IMR-90 (cell line): Measurements from ENCODE around the gene NAB1. TPM values are rescaled to one million over a fixed set of nuclear protein-coding genes. Genes with fewer than 3 reads are reported as not detected.

Experiments
- ATAC-seq: fragments of 200-7000 bp; cut with Tn5 transposase; 2 replicates; pipeline ENCODE4 v1.9.1; 2020; ENCODE audit warnings: low read depth, mild to moderate bottlenecking, moderate library complexity
- BruUV-seq: library from RNA; stranded (reverse); fragments of 400-500 nt; replicated peaks from 2 replicates; lab custom pipeline; 2021; lab: Mats Ljungman, UMichigan
- CTCF ChIA-PET: fragments of 300-600 bp; formaldehyde crosslinking; extraction: SDS; loops from one replicate; lab custom pipeline; 2021; ENCODE audit warnings: antibody characterized with exemption; lab: Yijun Ruan, JAX
- POLR2A ChIA-PET: fragments of 300-600 bp; sonication (Branson Sonifier 250); formaldehyde crosslinking; loops from one replicate; lab custom pipeline; 2022; ENCODE audit warnings: antibody characterized with exemption; ENCODE audit not compliant: unreplicated experiment; lab: Charles Lee
- DNase-seq: peaks from one replicate; pipeline ENCODE4 v3.0.0; 2013
- H2AFZ ChIP-seq: replicated peaks from 2 replicates; pipeline ENCODE3; 2013; ENCODE audit warnings: low read length, mild to moderate bottlenecking; ENCODE audit not compliant: poor library complexity
- H2AK5ac ChIP-seq: 2 replicates; pipeline ENCODE4 v1.6.1; 2013; ENCODE audit warnings: low read depth, low read length, inconsistent platforms
- H2AK9ac ChIP-seq: replicated peaks from 2 replicates; pipeline ENCODE3; 2013; ENCODE audit warnings: mild to moderate bottlenecking, low read depth, low read length, moderate library complexity; ENCODE audit not compliant: poor library complexity
- H2BK120ac ChIP-seq: 2 replicates; pipeline ENCODE4 v1.6.1; 2013; ENCODE audit warnings: low read depth, low read length, inconsistent platforms
- H2BK15ac ChIP-seq: 3 replicates; pipeline ENCODE4 v1.6.1; 2013; ENCODE audit warnings: low read depth, low read length, inconsistent platforms
- H2BK20ac ChIP-seq: 2 replicates; pipeline ENCODE4 v1.6.1; 2013; ENCODE audit warnings: low read depth, mild to moderate bottlenecking, inconsistent platforms, low read length, moderate library complexity
- H2BK5ac ChIP-seq: 2 replicates; pipeline ENCODE4 v1.6.1; 2013; ENCODE audit warnings: mild to moderate bottlenecking, low read depth, low read length, inconsistent platforms; ENCODE audit not compliant: poor library complexity, severe bottlenecking
- H3K14ac ChIP-seq: replicated peaks from 2 replicates; pipeline ENCODE4 v1.6.1; 2013; ENCODE audit warnings: low read depth, low read length, inconsistent platforms
- H3K18ac ChIP-seq: 2 replicates; pipeline ENCODE4 v1.6.1; 2013; ENCODE audit warnings: low read depth, low read length, control low read depth
- H3K23ac ChIP-seq: 2 replicates; pipeline ENCODE4 v1.6.1; 2013; ENCODE audit warnings: low read depth, low read length, inconsistent platforms
- H3K27ac ChIP-seq: 2 replicates; pipeline ENCODE4 v1.5.1; 2013; ENCODE audit warnings: mild to moderate bottlenecking, control low read depth, low read length; ENCODE audit not compliant: insufficient read depth
- H3K27me3 ChIP-seq: 2 replicates; pipeline ENCODE4 v1.6.1; 2013; ENCODE audit warnings: low read length; ENCODE audit not compliant: control insufficient read depth, insufficient read depth
- H3K36me3 ChIP-seq: 2 replicates; pipeline ENCODE4 v1.6.1; 2013; ENCODE audit warnings: low read length, mixed read lengths; ENCODE audit not compliant: control insufficient read depth, insufficient read depth
- H3K4ac ChIP-seq: 2 replicates; pipeline ENCODE4 v1.6.1; 2013; ENCODE audit warnings: low read depth, low read length, inconsistent platforms
- H3K4me1 ChIP-seq: 2 replicates; pipeline ENCODE4 v1.6.1; 2013; ENCODE audit warnings: low read length, mixed read lengths; ENCODE audit not compliant: control insufficient read depth, insufficient read depth
- H3K4me2 ChIP-seq: 2 replicates; pipeline ENCODE4 v1.6.1; 2013; ENCODE audit warnings: low read depth, mild to moderate bottlenecking, control low read depth, low read length, moderate library complexity
- H3K4me3 ChIP-seq: 2 replicates; pipeline ENCODE4 v1.5.1; 2013; ENCODE audit warnings: low read depth, mild to moderate bottlenecking, control low read depth, low read length, moderate library complexity; ENCODE audit not compliant: insufficient read depth
- H3K56ac ChIP-seq: 2 replicates; pipeline ENCODE4 v1.6.1; 2013; ENCODE audit warnings: low read length, inconsistent platforms; ENCODE audit not compliant: insufficient read depth; ENCODE audit errors: extremely low read depth
- H3K79me1 ChIP-seq, 2 experiments: 2 replicates each; pipeline ENCODE4 v1.6.1; 2013; ENCODE audit warnings: low read length in 2 of 2, inconsistent platforms in 1 of 2, low read depth in 1 of 2
- H3K9ac ChIP-seq: 2 replicates; pipeline ENCODE4 v1.6.1; 2013; ENCODE audit warnings: low read depth, low read length, control low read depth
- H3K9me1 ChIP-seq: 2 replicates; pipeline ENCODE4 v1.6.1; 2013; ENCODE audit warnings: low read length, inconsistent platforms; ENCODE audit not compliant: insufficient read depth
- H3K9me3 ChIP-seq: 2 replicates; pipeline ENCODE4 v1.6.1; 2013; ENCODE audit warnings: low read length; ENCODE audit not compliant: control insufficient read depth, insufficient read depth
- H4K20me1 ChIP-seq: 2 replicates; pipeline ENCODE4 v1.6.1; 2013; ENCODE audit warnings: low read length, inconsistent platforms; ENCODE audit not compliant: insufficient read depth
- H4K5ac ChIP-seq: 2 replicates; pipeline ENCODE4 v1.6.1; 2013; ENCODE audit warnings: mild to moderate bottlenecking, low read depth, low read length, control low read depth
- H4K8ac ChIP-seq, 2 experiments: 2 replicates each; pipeline ENCODE4 v1.6.1; 2013; ENCODE audit warnings: low read depth in 2 of 2, low read length in 2 of 2, control low read depth in 1 of 2, inconsistent platforms in 1 of 2
- H4K91ac ChIP-seq: 2 replicates; pipeline ENCODE4 v1.6.1; 2013; ENCODE audit warnings: low read depth, low read length, inconsistent platforms; ENCODE audit not compliant: insufficient read depth
- BHLHE40 ChIP-seq: fragments of 150-350 bp; IDR thresholded peaks from 2 replicates; pipeline ENCODE4 v1.6.1; 2016; ENCODE audit warnings: mild to moderate bottlenecking, low read depth, low read length
- CEBPB ChIP-seq: IDR thresholded peaks from 2 replicates; pipeline ENCODE4 v1.6.1; 2012; ENCODE audit warnings: low read depth, low read length, improper control_type of control experiment
- CHD1 ChIP-seq: IDR thresholded peaks from 2 replicates; pipeline ENCODE4 v1.6.1; 2012; ENCODE audit warnings: low read depth, low read length, improper control_type of control experiment
- FOS ChIP-seq: fragments of 150-350 bp; IDR thresholded peaks from 2 replicates; pipeline ENCODE4 v1.6.1; 2016; ENCODE audit warnings: low read depth, low read length
- MAFK ChIP-seq: IDR thresholded peaks from 2 replicates; pipeline ENCODE4 v1.6.1; 2012; ENCODE audit warnings: low read depth, low read length, improper control_type of control experiment
- MAZ ChIP-seq: IDR thresholded peaks from 2 replicates; pipeline ENCODE4 v1.6.1; 2012; ENCODE audit warnings: low read depth, mild to moderate bottlenecking, low read length, improper control_type of control experiment, moderate library complexity, borderline replicate concordance
- MXI1 ChIP-seq: IDR thresholded peaks from 2 replicates; pipeline ENCODE4 v1.6.1; 2012; ENCODE audit warnings: low read depth, mild to moderate bottlenecking, low read length, moderate library complexity, borderline replicate concordance
- NFE2L2 ChIP-seq: fragments of 150-350 bp; IDR thresholded peaks from 2 replicates; pipeline ENCODE4 v1.6.1; 2016; ENCODE audit warnings: low read depth, mild to moderate bottlenecking, low read length
- RFX5 ChIP-seq: IDR thresholded peaks from 2 replicates; pipeline ENCODE4 v1.8.0; 2012; ENCODE audit warnings: low read depth, mild to moderate bottlenecking, low read length, moderate library complexity
- SMC3 ChIP-seq: fragments of 150-350 bp; IDR thresholded peaks from 2 replicates; pipeline ENCODE4 v1.6.1; 2016; ENCODE audit warnings: low read depth, mild to moderate bottlenecking, antibody characterized with exemption, low read length, moderate library complexity
- whole genome bisulfite sequencing, 2 experiments: methylation state at CpG; one replicate each; pipeline versions ENCODE4 v1.1.5 to v1.1.7; 2013; ENCODE audit warnings: missing lambda C conversion rate in 2 of 2; ENCODE audit not compliant: insufficient read length in 1 of 2; ENCODE audit errors: extremely low coverage in 2 of 2; 5-methylcytosine and 5-hydroxymethylcytosine counted together
- dilution Hi-C: fragments of 300-500 bp; cut with HindIII; formaldehyde crosslinking; loops from one replicate; pipeline ENCODE4 v1.14.3; 2018; ENCODE audit warnings: low sequenced_read_pairs; ENCODE audit not compliant: unreplicated experiment
- in situ Hi-C: fragments of 300-500 bp; cut with MboI; formaldehyde crosslinking; loops from 3 replicates; pipeline ENCODE4 v1.14.3; 2019; ENCODE audit warnings: low sequenced_read_pairs, inconsistent platforms, mixed read lengths
- intact Hi-C: fragments of 100-400 bp; cut with micrococcal nuclease; formaldehyde crosslinking; loops from 2 replicates; pipeline ENCODE4 v1.10.0; 2022
- polyA plus RNA-seq, 3 experiments: library from polyadenylated mRNA; depleted of rRNA; stranded (reverse); fragments of >200 nt; gene quantifications; 2 replicates each; pipeline ENCODE4 v1.2.3, GENCODE V29; 2012; ENCODE audit warnings: low replicate concordance in 1 of 3
- total RNA-seq: library from RNA; depleted of rRNA; stranded (reverse); fragments of >200 nt; gene quantifications from 2 replicates; pipeline ENCODE4 v1.2.3, GENCODE V29; 2012

Gene NAB1
- total and polyA plus RNA-seq, 2 of the 4 experiments (the other 2 are of a cell fraction): 11.9 to 31.2 TPM

DNA sequence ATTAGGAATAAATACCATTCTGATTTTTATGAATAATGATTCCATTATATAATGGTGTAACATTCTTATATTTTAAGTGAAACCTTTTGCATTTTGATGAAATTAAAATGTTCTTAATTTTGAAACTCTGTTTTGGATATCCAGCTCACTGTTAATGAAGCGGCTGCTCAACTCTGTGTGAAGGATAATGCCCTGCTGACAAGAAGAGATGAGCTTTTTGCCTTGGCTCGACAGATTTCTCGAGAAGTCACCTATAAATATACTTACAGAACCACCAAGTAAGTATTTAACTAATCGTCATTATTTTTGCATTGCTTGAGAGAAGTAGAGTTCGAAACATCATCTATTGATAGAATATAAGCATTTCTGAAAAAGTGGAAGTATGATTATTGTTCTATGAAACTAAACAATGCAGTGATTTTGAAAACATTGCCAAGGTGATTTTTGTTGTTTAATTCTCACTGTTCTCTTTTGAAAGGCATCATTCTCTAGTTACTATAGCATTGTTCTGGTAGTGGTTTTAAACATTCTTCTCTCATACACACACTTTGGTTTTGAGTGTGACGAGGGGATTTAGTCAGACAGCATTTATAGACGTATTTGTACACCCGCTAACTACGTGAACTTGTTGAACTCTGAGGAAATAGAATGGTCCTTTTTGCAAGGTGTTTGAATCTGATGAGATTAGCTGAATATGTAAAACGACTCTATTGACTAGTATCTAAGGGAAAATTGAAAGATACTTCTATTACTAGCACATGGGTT, 21.5 kb downstream of the NAB1 start (continued):
- no peak for TF ChIP-seq CHD1

DNA sequence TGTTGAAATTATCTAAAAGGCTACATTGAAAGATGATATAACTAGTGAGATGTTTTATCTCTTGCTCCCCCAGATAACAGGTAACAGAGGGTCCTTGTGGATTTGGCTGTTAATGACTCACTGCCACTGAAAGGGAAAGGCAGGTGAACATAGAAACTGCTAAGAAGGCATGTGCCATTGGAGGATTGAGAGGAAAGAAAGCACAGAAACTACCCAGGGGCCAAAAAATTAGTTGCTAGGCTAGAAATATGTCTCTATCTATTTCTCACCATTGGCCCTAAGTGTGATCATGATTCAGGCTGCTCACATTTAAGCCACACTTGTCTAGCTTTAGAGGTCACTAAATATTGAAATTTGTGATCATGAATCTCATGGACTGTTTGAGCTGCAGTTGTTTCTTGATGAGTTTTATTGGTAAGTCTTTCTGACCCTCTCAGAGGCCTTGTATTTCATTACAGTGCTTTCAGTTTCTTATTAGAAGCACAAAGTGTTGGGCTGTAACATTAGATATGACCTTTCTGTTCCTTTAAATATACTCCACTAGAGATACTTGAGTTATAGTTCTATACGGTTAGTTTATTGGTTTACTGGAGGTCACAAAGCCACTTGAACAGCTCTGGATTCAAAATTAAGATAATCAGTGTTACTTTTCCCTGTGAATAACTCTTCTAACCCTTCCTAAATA, 26.2 kb downstream of the NAB1 start:
- BruUV-seq: no TSS peak
- Histone ChIP-seq H2BK20ac (no peak overlapping the region), H3K27ac (no peak overlapping the region), H3K18ac (no peak overlapping the region), H3K14ac (no peak overlapping the region), H2AFZ (no peak overlapping the region), H3K4me3 (no peak overlapping the region), H2BK120ac (no peak overlapping the region), H4K91ac (no peak overlapping the region), H3K4me1 (no peaks in the 10 kb centered on the region), H2AK5ac (no peak overlapping the region), H3K9me1 (peaks cover 5% of the 10 kb centered on the region; the same call in 1 of the 2 replicates), H3K36me3 (peaks cover 11% of the 10 kb centered on the region), H3K56ac (no peak overlapping the region), H2BK5ac (no peak overlapping the region), H3K79me1 (peaks cover 16 to 28% of the 10 kb centered on the region in 2 experiments; a peak in 3 of 4 replicates), H3K4me2 (no peak overlapping the region), H2AK9ac (no peak overlapping the region), H2BK15ac (no peak overlapping the region), H4K20me1 (no peaks in the 10 kb centered on the region), H3K9ac (no peak overlapping the region), H4K5ac (no peak overlapping the region), H4K8ac (no peak overlapping the region), H3K27me3 (no peaks in the 10 kb centered on the region), H3K4ac (no peak overlapping the region), H3K23ac (no peak overlapping the region), H3K9me3 (no peaks in the 10 kb centered on the region)
- dilution Hi-C loops: no loop called here
- DNase-seq: no peak
- intact Hi-C loops: no loop called here
- no peak for ATAC-seq
- ChIA-PET CTCF (no interaction called here), POLR2A (no interaction called here)
- in situ Hi-C loops: no loop called here
- TF ChIP-seq CEBPB (no peak), MAZ (no peak), MAFK (no peak), CHD1 (no peak), RFX5 (no peak), SMC3 (no peak), NFE2L2 (no peak), FOS (no peak), BHLHE40 (no peak), MXI1 (no peak)
- WGBS, 2 experiments: no CpG with 5 or more reads among the region's 1 CpG
